Suppressor macrophage treated with lipopolysaccharide for 1 hour (primary cell): ENCODE measurements around the gene SORCS3.

Source experiments
- DNase-seq, 3 donors: peaks; one replicate each; pipeline ENCODE4 v3.0.0-alpha.2; 2020 to 2022

The SORCS3 gene

DNA sequence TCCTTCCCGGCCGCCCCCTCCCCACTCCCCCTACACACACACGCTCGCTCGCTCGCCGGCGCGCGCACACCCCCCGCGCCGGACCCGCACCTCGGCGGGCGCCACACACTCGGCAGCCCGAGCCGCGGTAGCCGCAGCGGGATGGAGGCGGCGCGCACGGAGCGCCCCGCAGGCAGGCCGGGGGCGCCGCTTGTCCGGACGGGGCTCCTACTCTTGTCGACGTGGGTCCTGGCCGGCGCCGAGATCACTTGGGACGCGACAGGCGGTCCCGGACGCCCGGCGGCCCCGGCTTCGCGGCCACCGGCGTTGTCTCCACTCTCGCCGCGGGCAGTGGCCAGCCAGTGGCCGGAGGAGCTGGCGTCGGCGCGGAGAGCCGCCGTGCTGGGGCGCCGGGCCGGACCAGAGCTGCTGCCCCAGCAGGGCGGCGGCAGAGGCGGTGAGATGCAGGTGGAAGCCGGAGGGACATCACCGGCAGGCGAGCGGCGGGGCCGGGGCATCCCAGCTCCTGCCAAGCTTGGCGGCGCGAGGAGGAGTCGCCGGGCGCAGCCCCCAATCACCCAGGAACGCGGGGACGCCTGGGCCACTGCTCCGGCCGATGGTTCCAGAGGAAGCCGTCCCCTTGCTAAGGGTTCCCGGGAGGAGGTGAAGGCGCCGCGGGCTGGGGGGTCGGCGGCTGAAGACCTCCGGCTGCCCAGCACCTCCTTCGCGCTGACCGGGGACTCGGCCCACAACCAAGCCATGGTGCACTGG is at the start of gene SORCS3:
TSS of gene SORCS3 (plus strand) at position 104 of the 750 bp plus-strand sequence.
- no peak for DNase-seq

DNA sequence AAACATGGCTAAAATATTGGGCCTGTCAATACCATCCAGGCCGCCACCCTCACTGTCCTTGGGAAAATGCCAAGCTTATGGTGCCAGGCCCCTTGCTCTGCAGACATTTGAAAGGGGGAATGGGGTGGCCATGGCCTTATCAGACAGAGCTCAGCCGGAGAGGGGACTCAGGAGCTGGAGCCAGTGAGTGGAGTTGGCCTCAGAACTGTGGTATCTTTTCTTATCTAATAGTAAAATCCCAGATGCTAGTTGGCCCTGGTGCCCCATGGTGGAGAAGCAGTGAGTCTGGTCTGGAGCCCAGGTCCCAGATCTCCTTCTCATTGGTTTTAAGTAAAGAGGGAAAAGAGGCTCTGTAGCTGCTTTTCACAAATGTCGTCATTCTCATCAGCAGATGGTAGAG is 49.6 kb upstream of the SORCS3 start:
- no peak for DNase-seq

DNA sequence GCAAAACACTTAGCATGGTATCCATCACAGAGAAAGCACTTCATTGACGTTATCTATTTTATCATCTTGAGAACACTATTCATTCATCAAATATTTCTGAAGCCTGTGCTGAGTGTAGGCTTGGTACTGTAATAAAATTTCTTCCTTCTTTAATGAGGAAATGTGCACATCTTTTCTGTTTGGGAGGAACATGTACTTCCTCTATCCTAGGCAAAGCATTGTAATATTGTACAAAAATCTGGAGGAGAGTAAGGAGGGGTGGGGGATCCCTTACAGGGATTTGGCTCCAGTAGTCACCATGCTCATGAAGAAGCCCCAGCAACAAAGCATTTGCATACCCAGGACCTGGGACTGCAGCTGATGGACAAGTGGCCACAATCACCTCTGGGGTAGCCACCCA is 39.9 kb upstream of the SORCS3 start:
- peak; percentile 3 to 67 (median 35) for DNase-seq

DNA sequence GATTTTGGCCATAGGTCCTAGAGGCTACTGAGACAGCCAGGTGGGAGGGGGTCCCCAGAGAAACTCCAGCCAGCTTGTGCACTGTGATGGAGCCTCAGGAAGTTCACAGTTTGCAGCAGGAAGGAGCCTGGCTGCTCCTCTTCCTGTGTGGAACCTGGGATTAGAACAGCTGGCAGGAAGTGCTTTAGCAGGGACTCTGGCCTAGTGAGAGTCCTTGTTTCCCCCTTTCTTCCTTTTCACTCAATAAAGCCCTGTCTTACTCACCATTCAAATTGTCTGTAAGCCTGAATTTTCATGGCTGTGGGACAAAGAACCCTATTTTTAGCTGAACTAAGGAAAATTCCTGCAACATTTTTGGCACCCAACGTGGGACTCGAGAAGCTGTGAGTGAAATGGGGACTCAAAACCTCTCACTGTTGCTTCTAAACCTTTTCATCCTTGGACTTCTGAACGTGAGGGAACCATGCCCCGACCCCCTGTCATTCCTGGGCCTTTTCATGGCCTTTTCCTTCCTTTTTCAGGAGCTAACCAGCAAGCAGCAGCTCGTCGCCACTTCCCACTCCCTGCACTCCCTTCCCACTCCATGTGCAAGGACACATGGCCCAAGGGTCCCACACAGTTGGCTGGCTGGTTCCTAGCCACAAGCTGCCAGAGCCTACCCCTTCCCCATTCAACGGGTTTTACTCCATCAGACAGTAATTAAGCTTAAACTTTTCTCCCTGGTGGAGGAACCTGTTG is 32.8 kb upstream of the SORCS3 start:
- no peak for DNase-seq

DNA sequence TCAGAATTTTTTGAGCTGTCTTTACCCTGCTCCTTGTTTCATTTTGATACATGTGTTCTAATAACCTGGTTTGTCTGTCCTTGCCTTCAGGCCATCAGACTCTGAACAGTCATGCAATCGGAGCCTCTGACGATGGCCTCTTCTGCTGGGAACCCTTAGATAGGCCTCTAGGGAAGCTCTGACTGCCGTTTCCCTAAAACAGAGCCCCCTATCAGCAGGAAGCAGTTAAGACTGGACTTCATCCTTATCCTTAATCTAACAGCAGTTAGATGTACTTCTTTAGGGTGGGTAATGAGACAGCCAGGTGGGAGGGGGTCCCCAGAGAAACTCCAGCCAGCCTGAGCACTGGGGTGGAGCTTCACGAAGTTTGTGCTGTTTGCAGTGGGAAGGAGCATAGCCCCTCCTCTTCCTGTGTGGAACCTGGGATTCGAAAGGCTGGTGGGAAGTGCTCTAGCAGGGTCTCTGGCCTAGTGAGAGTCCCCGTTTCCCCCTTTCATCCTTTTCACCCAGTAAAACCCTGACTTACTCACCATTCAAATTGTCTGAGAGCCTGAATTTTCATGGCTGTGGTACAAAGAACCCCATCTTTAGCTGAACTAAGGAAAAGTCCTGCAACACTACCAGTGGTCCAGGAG is 28.4 kb upstream of the SORCS3 start:
- DNase-seq, result no peak

DNA sequence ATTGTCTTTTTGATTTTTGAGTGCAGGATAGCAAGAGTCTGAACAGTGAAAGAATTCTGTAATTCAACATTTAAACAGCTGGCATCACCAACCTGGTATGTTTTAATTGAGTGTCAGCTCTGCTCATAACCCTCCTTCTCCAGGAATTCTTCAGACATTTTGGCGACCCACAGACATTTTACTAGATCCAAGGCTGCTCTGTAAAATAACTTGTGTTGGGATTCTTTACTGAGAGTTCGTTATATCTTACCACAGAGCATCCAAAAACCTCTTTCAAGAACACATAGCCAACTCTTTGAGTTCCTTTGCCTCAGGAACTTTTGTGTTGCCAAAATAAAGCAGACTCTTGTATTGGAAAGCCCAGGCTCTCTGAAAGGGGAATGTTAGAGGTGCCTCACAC is 27.7 kb upstream of the SORCS3 start:
- no peak for DNase-seq

DNA sequence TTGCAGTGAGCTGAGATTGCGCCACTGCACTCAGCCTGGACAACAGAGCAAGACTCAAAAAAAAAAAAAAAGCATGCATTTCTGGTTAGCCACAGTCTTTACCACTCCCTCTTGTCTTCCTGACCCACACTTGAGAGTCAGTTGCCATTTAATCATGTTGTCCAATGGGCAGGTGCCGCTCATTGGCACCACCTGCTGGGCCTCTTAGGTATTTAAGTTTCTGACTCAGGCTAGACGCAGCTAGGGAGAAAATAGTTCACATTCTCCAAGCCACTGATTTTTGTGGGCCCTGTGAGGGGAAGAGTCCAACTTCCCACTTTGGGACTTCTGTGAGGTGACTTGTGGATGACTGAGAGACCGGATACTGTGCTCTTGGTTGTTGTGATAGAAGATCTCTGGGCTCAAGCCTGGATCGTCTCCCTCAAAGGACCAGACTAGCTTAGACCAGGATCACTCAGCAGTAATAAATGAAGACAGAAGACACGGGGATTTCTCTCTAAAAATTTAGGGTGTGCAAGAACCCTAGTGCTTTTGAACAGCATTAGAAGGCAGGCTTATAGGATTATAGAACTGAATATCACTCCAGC is 26.8 kb upstream of the SORCS3 start:
- peak; percentile 61 to 71 (median 67) for DNase-seq

DNA sequence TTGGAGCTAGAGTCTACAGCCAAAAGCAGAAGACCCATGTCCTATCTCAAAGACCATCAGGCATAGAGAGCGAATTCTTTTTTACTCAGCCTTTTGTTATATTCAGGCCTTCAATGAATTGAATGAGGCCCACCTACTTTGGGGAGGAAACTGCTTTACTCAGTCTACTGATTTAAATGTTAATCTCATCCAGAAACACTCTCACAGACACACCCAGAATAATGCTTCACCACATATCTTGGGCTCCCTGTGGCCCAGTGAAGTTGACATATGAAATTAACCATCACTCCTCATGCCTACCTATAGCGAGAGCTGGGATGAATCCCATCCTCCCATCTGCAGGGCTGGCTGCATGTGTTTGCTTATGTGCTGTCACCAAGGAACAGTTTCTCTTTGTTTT is 26.0 kb upstream of the SORCS3 start:
- no peak for DNase-seq

DNA sequence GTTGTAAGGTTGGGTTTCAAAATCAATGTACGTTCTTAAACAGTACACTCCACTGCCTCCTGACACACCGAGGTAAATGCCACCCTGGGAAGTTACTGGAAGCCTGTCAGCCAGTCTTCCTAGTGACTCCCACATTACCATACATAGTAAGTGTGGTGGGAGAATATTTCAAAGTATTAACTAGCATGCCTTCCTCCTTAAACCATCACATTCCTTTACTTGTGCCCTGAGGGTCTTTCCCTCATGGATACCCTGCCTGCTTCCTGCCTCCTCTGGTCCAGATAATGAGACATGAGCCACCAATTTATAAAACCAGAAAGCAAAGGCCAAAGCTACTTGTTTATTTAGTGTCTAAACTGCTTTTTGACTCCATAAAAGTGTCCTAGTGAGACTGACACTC is 23.3 kb upstream of the SORCS3 start:
- no peak for DNase-seq

DNA sequence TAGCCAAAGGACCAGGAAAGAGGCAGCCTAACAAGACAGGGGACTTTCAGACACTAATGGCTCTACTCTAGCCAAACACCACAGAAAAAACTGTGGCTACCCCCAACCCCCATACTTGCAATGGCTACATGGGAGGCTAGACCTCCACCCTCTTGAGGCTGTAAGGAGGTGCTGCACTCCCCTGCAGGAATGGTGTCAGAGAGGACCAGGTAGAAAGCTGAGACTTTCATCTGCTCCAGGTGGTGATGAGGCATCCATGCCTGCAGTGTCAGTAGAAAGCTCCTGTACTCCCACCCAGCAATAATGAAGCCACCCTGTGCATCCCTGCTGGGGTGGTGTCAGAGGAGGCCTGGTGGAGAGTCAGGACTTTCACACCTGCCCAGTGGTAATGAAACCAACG is 18.9 kb upstream of the SORCS3 start:
- no peak for DNase-seq

DNA sequence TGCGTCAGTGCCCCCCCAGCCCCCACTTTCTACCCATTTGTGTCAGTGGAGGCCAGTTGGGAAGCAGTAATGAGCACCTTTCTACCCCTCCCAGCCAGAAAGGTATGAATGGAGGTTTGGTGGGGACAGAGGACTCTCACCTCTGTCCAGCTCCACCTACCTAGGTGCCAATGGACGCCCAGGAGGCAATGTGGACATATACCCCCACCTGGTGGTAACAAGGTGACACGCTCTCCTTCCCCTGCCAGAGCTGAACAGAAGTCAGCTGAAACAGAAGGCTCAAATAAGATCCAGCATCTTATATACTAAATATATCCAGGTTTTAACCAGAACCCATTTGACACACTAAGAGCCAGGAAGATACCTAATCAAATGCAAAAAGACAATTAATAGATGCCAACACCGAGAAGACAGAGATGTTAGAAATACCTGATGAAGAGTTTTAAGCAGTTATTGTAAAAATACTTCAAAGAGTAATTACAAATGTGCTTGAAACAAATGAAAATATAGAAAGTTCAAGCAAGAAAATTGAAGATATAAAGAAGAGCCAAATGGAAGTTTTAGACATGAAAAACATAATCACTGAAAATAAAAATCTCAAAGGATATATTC is 18.4 kb upstream of the SORCS3 start:
- peak in 2 of 3 donors; percentile 7 to 13 for DNase-seq

DNA sequence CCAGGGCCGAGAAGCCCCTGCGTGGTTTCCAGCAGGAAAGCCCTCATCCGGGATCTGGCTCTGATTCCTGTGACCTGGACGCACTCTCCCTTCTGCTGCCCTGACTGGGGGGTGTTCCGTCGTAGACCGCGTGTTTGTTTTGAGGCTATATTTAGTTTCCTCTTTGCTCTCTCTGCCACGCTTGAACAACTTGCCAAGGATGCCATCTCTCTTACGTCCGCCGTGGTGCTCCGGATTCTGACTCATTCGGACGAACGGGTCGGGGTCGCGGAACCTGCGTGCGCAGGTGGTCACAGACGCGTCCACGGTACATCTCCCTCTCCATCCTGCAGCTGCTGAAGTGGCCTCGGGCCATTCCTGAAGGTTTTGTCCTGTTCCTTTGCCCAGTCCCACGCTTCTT is 10.4 kb upstream of the SORCS3 start:
- no peak for DNase-seq

DNA sequence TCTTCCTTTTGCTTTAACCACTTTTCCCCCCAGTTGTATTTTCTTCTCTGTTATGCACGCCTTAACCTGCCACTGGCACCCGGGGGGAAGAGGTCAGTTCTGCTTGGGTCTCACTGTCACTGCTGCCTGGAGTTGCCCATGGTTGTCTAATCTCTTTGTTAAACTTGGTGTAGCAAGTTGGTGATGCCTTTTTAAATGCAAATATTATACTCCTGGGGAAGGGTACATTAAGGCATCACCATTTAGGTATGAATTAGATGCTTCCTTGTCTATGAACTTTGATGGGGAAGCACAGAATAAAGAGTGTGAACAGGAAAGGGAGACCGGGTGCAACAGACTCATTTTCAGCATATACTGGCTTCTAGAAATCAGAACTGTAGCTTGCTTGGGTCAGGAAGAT is 9.1 kb upstream of the SORCS3 start:
- no peak for DNase-seq

DNA sequence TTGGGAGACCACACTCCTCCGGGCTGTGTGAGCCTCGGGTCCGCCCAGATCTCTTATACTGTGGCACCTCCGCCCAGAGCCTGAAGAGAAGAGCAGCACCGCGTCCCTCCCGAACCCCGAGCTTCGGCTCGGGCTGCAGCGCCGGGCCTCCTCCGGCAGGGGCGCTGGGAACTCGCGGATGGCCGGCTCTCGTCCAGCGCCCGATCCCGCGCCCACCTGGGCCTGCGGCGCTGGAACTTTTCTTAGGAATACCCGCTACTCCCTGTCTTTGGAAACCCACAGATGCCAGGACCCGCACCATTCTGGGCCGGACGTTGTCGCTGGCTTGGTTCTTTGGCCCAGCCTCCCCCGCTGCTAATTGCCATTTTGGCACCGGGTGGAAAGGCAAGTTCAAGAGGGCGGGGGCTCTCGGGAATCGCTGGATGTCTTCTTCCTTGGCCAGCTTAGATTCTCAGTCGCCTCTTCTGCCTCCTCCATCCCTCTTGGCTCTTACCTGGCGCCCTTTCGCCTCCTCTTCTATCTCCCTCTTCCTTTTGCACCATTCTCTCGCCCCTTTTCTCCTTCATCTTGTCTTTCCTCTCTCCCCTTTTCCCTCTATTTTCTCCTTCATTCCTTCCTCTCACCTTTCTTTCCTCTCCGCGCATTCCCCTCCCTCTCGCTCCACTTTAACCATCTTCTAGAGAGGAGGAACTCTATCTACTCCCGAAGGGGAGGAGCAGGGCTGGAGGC is 2.1 kb upstream of the SORCS3 start:
- peak in 2 of 3 donors; percentile 8 to 19 for DNase-seq

DNA sequence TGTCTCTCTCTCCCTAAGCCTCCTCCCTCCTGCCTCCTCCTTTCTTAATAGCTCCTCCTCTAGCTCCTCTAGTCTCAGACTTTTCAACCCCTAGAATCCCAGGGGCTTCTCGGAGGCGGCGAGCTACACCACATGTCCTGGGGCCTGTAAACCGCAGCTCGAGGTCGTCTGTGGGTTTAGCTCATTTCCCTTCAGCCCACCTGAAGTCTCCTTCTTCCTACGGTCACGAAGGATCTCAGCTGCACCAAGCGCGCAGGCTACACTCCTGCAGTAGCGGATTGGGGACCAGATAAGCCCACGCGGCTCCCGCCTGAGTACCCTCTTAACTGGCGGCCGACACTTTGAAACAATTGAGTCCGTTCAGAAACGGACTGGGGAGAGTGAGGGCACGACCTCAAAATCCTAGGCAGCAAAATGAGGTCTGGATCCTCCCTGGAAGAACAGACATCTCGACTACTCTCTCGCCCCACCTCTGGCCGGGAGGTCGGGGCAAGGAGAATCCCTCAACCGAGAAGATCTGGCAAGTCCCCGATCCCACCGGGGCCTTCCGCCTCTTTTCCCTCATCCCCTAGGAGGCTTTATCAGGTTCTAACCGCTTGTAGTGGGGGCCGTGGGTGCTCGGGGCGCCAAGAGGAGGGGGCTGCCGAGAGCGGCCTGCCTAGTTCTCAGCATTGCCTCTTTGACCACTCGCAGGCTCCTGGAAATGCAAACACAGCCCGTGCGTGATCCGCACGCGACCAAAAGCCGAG is 1.3 kb upstream of the SORCS3 start:
- DNase-seq, result no peak

DNA sequence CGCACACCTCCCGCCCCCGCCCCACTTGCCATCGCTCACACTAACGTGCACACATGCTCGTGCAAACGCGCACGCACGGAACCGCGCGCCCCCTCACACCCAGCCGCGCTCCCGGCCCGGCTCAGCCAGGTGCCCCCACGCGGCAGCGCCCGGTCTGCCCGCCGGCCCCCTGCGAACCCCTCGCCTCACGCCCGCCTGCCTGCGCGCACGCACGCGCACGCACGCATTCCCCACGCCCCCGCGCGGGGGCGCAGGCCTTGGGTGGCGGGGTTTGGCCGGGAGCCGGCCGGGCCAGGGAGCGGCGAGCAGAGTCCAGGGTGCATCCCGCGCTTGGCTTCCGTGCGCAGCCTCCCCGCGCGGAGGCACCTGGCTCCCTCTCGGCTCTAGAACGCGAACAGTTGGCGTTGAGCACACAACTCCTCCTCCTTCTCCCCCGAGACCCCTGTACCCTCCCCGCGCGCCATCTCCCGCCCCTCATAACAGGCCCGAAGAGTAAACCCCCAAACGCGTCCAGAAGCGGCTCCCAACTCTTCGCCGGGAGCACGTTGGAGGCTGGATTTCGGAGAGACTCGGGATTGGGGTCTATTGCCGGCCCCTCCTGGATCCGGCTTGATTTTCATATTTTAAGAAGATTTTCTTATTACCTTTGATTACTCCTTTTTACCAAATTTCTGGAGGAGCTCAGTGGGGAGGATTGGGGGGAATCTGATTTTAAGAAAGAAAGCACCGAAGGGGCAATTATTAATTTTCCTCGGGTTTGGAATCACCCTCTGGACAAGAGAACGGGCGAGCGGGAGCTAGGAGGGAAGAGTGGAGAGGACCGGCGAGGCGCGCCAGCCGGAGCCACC is 527 bp upstream of the SORCS3 start:
- DNase-seq, result no peak

DNA sequence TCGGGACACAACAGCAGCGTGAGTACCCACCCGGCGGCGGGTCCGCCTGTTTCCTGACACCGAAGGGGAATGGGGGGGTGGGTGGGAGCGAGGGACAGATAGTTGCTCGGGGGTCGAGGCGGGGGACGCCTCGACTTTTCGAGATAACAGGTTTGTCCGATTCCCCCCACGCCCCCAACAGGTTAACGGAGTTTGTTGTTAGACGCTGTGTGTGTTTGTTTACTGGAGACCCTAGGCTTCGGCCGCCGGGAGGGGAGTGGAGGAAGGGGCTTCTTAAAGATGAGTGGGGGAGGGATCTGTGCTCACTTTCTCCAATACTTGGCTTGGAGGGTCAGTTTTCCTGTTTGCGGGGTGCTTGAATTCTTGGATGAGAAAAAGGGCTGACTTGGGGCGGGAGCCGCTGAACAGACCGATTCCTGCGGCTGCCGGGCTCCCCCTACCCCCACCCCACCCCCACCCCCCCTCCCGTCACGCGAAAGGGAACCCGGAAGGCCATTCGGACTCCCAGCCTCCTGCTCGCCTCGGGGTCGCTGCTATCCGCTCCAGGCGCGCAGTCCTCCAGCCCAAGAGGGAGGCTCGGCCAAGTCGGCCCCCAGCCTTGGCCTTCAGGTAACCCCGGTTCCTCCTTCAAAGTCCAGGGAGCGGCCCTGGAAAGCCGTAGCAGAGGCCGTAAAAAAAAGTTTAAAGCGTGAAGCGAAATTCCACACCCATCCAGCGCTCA is 1.0 kb downstream of the SORCS3 start:
- DNase-seq, result no peak

DNA sequence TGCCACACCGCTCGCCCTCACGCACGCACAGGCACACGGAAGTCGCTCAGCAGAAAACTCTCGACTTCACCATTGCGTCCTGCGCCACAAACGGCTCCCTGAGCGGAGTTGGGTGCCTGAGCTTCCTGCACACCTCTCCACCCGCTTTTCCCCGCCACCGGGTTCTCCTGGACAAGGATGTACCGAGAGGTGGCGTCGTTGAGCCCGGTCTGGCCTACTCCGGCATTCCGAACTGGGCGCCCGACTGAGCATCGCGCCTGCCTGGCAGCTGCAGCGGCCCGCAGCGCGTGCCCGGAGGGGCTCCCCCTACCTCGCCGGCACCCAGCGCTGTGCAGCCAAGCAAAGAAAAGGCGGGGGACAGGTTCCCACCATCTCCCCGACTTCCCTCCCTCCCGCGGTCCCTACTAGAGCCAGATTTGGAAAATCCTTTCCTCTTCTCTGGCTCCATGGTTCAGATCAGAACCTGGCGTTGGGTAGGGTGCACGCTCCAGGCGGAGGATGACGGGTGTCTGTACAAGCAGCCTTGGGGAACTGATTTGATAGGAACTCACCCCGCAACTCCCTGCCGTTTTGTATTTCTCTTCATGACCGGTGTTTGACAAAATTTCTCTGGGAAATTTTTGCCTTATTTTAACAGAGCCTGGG is 1.7 kb downstream of the SORCS3 start:
- peak in 2 of 3 donors; percentile 10 to 35 for DNase-seq

DNA sequence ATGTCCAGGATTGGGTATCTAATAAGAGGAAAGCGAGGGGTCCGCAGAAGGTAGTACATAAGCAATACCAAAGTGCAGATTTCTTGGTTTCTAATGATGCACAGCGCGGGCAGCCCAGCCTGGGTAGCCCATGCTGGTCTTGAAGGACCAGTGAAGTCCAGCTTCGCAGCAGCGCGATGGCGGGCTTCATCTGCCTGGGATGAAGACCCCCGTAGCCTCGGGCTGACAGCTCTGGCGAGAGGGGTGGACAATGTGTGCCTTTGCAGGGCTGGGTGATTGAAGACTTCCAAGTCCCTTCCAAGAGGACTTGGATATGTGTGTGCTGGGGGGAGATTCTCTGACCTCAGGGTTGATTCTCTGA is 2.2 kb downstream of the SORCS3 start:
- DNase-seq, result no peak

DNA sequence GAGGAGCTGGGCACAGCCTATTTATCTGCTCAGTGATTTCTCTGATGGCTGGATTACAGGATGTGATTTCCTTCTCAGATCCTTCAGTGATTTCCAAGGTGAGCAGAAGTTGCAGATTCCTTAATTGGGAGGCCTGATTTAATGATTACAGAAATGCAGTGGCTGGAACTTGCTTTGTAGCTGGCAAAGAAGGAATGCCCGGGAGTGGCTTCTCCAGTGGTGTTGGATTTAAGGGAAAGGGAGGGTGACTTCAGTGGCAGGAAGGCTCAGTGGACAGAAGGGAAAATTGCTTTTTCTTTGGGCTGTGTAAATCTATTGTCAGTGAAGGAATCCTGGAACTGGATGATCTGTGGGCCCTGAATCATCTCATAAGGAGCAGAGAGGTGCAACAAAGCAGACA is 5.1 kb downstream of the SORCS3 start:
- no peak for DNase-seq
